Ishikawa (cell line): ENCODE results near the gene SAT2.

Source experiments
- CEBPB ChIP-seq: IDR thresholded peaks from 2 replicates; pipeline ENCODE4 v1.6.1; 2012
- CREB1 ChIP-seq: IDR thresholded peaks from 2 replicates; pipeline ENCODE4 v1.6.1; 2012; ENCODE audit warnings: low read depth
- EGR1 ChIP-seq: IDR thresholded peaks from 2 replicates; pipeline ENCODE4 v1.6.1; 2012
- EP300 ChIP-seq: IDR thresholded peaks from 2 replicates; pipeline ENCODE4 v1.6.1; 2012; ENCODE audit warnings: borderline replicate concordance
- FOXM1 ChIP-seq: IDR thresholded peaks from 2 replicates; pipeline ENCODE4 v1.6.1; 2012; ENCODE audit warnings: low read depth, borderline replicate concordance
- NFIC ChIP-seq: IDR thresholded peaks from 2 replicates; pipeline ENCODE4 v1.6.1; 2012
- RAD21 ChIP-seq: IDR thresholded peaks from 2 replicates; pipeline ENCODE4 v1.6.1; 2012; ENCODE audit warnings: low read depth
- TAF1 ChIP-seq: IDR thresholded peaks from 2 replicates; pipeline ENCODE4 v1.6.1; 2012; ENCODE audit warnings: low read depth, mild to moderate bottlenecking
- TCF12 ChIP-seq: IDR thresholded peaks from 2 replicates; pipeline ENCODE4 v1.6.1; 2012; ENCODE audit warnings: low read depth
- TEAD4 ChIP-seq: IDR thresholded peaks from 2 replicates; pipeline ENCODE4 v1.6.1; 2012
- YY1 ChIP-seq: IDR thresholded peaks from 2 replicates; pipeline ENCODE4 v1.6.1; 2012; ENCODE audit warnings: low read depth
- ZBTB7A ChIP-seq: IDR thresholded peaks from 2 replicates; pipeline ENCODE4 v1.6.1; 2012; ENCODE audit warnings: low read depth
- TF ChIP-seq, protein P1 (sequence below): IDR thresholded peaks from 2 replicates; pipeline ENCODE4 v1.6.1; 2012; ENCODE audit warnings: low read depth, mild to moderate bottlenecking
- TF ChIP-seq, protein P2 (sequence below): IDR thresholded peaks from 2 replicates; pipeline ENCODE4 v1.6.1; 2012
- TF ChIP-seq, protein P3 (sequence below): IDR thresholded peaks from 2 replicates; pipeline ENCODE4 v1.6.1; 2012

Gene SAT2

DNA sequence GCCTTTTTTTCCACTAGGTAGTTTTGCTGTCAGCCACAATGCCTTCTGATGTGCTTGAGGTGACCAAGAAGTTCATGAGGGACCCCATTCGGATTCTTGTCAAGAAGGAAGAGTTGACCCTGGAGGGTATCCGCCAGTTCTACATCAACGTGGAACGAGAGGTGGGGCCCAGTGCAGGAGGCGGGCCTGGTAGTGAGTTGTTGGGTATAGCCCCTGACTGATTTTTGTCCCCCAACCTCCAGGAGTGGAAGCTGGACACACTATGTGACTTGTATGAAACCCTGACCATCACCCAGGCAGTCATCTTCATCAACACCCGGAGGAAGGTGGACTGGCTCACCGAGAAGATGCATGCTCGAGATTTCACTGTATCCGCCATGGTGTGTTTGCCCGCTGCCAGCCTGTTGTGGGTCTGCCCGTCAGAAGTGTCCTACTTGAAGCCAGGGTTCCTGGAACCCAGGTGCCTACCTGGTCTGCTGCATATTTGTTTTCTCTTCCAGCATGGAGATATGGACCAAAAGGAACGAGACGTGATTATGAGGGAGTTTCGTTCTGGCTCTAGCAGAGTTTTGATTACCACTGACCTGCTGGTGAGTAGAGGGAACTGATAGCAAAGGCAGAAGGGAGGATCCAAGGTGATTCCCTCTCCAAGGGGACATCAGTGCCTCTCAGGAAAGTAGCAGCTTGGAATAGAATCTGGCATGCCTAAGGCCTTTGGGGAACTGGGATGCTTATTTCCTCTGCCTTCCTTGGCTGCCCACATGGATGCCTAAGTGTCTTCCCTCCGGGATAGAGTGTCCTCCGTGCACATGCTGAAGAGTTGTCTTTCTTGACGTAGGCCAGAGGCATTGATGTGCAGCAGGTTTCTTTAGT, 50.1 kb downstream of the SAT2 start:
- TF ChIP-seq, protein P1, sequence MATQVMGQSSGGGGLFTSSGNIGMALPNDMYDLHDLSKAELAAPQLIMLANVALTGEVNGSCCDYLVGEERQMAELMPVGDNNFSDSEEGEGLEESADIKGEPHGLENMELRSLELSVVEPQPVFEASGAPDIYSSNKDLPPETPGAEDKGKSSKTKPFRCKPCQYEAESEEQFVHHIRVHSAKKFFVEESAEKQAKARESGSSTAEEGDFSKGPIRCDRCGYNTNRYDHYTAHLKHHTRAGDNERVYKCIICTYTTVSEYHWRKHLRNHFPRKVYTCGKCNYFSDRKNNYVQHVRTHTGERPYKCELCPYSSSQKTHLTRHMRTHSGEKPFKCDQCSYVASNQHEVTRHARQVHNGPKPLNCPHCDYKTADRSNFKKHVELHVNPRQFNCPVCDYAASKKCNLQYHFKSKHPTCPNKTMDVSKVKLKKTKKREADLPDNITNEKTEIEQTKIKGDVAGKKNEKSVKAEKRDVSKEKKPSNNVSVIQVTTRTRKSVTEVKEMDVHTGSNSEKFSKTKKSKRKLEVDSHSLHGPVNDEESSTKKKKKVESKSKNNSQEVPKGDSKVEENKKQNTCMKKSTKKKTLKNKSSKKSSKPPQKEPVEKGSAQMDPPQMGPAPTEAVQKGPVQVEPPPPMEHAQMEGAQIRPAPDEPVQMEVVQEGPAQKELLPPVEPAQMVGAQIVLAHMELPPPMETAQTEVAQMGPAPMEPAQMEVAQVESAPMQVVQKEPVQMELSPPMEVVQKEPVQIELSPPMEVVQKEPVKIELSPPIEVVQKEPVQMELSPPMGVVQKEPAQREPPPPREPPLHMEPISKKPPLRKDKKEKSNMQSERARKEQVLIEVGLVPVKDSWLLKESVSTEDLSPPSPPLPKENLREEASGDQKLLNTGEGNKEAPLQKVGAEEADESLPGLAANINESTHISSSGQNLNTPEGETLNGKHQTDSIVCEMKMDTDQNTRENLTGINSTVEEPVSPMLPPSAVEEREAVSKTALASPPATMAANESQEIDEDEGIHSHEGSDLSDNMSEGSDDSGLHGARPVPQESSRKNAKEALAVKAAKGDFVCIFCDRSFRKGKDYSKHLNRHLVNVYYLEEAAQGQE = no peak
- no peak for TF ChIP-seq NFIC
- no peak for TF ChIP-seq CREB1
- no peak for TF ChIP-seq CEBPB
- no peak for TF ChIP-seq TAF1
- TF ChIP-seq FOXM1 = no peak
- no peak for TF ChIP-seq TCF12
- no peak for TF ChIP-seq EP300
- TF ChIP-seq ZBTB7A = no peak
- no peak for TF ChIP-seq TEAD4
- TF ChIP-seq YY1 = no peak
- TF ChIP-seq, protein P2, sequence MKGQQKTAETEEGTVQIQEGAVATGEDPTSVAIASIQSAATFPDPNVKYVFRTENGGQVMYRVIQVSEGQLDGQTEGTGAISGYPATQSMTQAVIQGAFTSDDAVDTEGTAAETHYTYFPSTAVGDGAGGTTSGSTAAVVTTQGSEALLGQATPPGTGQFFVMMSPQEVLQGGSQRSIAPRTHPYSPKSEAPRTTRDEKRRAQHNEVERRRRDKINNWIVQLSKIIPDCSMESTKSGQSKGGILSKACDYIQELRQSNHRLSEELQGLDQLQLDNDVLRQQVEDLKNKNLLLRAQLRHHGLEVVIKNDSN = no peak
- TF ChIP-seq, protein P3, sequence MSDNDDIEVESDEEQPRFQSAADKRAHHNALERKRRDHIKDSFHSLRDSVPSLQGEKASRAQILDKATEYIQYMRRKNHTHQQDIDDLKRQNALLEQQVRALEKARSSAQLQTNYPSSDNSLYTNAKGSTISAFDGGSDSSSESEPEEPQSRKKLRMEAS = no peak
- TF ChIP-seq EGR1 = no peak
- no peak for TF ChIP-seq RAD21

DNA sequence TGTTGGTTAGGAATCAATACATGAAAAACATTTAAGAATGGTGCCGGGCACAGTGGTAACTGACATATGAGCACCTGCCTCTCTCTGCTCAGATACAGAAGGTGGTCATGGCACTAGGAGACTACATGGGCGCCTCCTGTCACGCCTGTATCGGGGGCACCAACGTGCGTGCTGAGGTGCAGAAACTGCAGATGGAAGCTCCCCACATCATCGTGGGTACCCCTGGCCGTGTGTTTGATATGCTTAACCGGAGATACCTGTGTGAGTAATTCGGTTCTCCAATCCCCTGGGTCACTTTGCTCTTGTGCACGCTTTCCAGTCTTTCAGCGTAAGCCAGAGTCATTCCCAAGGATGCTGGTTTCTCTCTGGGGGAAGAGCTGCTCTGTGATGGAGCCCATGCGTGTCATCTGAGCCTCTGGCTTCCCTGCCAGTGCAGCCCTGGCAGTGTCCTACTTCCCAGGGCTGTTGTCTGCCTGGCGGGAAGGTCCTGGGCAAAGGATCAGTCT, 51.1 kb downstream of the SAT2 start:
- TF ChIP-seq CREB1 (no peak), TAF1 (no peak)
